Measurements from ENCODE around the gene SEMA3C.

DNA sequence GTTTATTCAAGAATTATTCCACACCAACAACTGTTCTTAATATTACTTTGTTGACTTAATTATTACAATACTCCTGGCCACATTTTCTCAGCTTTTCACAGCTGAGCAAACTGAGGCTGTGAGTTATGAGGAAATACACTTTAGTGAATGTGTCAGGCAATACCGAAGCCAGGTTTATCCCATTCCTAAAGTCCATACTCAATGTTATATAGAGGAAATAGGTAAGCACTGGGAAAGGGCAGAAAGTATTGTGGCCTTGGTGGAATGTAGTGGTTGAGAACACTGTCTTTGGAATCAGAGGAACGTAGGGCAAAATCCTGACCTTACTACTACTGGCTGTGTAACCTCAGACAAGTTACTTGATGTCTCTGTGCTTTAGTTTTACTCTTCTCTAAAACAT is 169.6 kb downstream of the SEMA3C start:
- TF ChIP-seq POLR2AphosphoS5 (IDR thresholded peaks at IDR 0.05; ENCODE audit: insufficient read depth, low read depth, low read length): no peak
- TF ChIP-seq, protein P1, sequence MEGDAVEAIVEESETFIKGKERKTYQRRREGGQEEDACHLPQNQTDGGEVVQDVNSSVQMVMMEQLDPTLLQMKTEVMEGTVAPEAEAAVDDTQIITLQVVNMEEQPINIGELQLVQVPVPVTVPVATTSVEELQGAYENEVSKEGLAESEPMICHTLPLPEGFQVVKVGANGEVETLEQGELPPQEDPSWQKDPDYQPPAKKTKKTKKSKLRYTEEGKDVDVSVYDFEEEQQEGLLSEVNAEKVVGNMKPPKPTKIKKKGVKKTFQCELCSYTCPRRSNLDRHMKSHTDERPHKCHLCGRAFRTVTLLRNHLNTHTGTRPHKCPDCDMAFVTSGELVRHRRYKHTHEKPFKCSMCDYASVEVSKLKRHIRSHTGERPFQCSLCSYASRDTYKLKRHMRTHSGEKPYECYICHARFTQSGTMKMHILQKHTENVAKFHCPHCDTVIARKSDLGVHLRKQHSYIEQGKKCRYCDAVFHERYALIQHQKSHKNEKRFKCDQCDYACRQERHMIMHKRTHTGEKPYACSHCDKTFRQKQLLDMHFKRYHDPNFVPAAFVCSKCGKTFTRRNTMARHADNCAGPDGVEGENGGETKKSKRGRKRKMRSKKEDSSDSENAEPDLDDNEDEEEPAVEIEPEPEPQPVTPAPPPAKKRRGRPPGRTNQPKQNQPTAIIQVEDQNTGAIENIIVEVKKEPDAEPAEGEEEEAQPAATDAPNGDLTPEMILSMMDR (IDR thresholded peaks at IDR 0.05; ENCODE audit: extremely low read depth in 1 of 2, insufficient read depth in 1 of 2, low read depth in 1 of 2, low read length in 2 of 2): no peak
- TF ChIP-seq, protein P2, sequence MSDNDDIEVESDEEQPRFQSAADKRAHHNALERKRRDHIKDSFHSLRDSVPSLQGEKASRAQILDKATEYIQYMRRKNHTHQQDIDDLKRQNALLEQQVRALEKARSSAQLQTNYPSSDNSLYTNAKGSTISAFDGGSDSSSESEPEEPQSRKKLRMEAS (IDR thresholded peaks at IDR 0.05; ENCODE audit: insufficient read depth, insufficient read length): no peak
- TF ChIP-seq POLR2A (IDR thresholded peaks at IDR 0.05; ENCODE audit: low read depth, low read length): no peak
- no peak for TF ChIP-seq JUN (IDR thresholded peaks at IDR 0.05; ENCODE audit: borderline replicate concordance, insufficient read depth, insufficient read length, low read depth)
- no peak for TF ChIP-seq EZH2 (IDR thresholded peaks at IDR 0.05; ENCODE audit: borderline replicate concordance, low read depth, low read length, severe bottlenecking)
- TF ChIP-seq FOS (IDR thresholded peaks at IDR 0.05; ENCODE audit: borderline replicate concordance, insufficient read depth, low read length): no peak
- TF ChIP-seq MYC (IDR thresholded peaks at IDR 0.05; ENCODE audit: low read depth, low read length): no peak
- TF ChIP-seq GATA2 (IDR thresholded peaks at IDR 0.05; ENCODE audit: insufficient read depth, insufficient read length, low read depth, low read length): no peak
